T-cell (primary cell): ENCODE results near the gene AMPD3. TPM values are rescaled to one million over a fixed set of nuclear protein-coding genes. Genes with fewer than 3 reads are reported as not detected.

ENCODE experiments used
- ATAC-seq, 4 experiments: fragments of 200-7000 bp in 3 of 4; fragments of 150-1000 bp in 1 of 4; cut with Tn5 transposase; replicated peaks in 1 of 4; 1 replicate in 3 of 4; 2 replicates in 1 of 4; pipeline ENCODE4 v1.10.0; 2021; ENCODE audit warnings: moderate library complexity in 3 of 4, mild to moderate bottlenecking in 2 of 4, moderate number of reproducible peaks in 1 of 4
- CTCF ChIA-PET, 2 donors: fragments of 300-600 bp; sonication (Branson Sonifier 250); formaldehyde crosslinking; loops; one replicate each; lab custom pipeline; 2022; ENCODE audit warnings: antibody characterized with exemption in 2 of 2; lab: Charles Lee
- POLR2A ChIA-PET, 2 donors: fragments of 300-600 bp; sonication (Branson Sonifier 250); formaldehyde crosslinking; loops; one replicate each; lab custom pipeline; 2022; ENCODE audit warnings: antibody characterized with exemption in 2 of 2; lab: Charles Lee
- DNase-seq, 35 experiments: peaks; one replicate each; pipeline versions ENCODE4 v3.0.0 to v3.0.0-alpha.2; 2013 to 2023
- H3K27ac ChIP-seq: one replicate; pipeline ENCODE4 v1.5.1; 2013; ENCODE audit warnings: low read length
- H3K27me3 ChIP-seq, 2 experiments: replicated peaks in 1 of 2; 1 replicate in 1 of 2; 2 replicates in 1 of 2; pipeline versions ENCODE4 v1.6.1 to v1.7.0; 2013; ENCODE audit warnings: low read length in 1 of 2, mixed read lengths in 1 of 2; ENCODE audit not compliant: control insufficient read depth in 2 of 2, insufficient read depth in 2 of 2; ENCODE audit errors: extremely low read depth in 1 of 2
- H3K36me3 ChIP-seq, 2 donors: 1 replicate in 1 of 2; 2 replicates in 1 of 2; pipeline versions ENCODE4 v1.6.1 to v1.7.0; 2013; ENCODE audit warnings: low read length in 1 of 2; ENCODE audit not compliant: control insufficient read depth in 2 of 2, insufficient read depth in 1 of 2; ENCODE audit errors: extremely low read depth in 1 of 2
- H3K4me1 ChIP-seq, 2 experiments: 1 replicate in 1 of 2; 2 replicates in 1 of 2; pipeline versions ENCODE4 v1.6.1 to v1.7.0; 2013; ENCODE audit warnings: low read length in 2 of 2, mixed read lengths in 1 of 2; ENCODE audit not compliant: insufficient read depth in 2 of 2, control insufficient read depth in 1 of 2; ENCODE audit errors: extremely low read depth in 1 of 2
- H3K4me3 ChIP-seq, 2 donors: 1 replicate in 1 of 2; 2 replicates in 1 of 2; pipeline versions ENCODE4 v1.5.1 to v1.7.0; 2013; ENCODE audit warnings: mild to moderate bottlenecking in 2 of 2, low read length in 1 of 2, moderate library complexity in 1 of 2; ENCODE audit not compliant: control insufficient read depth in 1 of 2; ENCODE audit errors: extremely low read depth in 1 of 2
- H3K9me3 ChIP-seq: 2 replicates; pipeline ENCODE4 v1.7.0; 2013
- H3K27ac Mint-ChIP-seq, 2 donors: one replicate each; pipeline ENCODE4 v1.8.0; 2020 to 2021; ENCODE audit warnings: mild to moderate bottlenecking in 2 of 2, mixed read lengths in 2 of 2
- H3K27me3 Mint-ChIP-seq, 2 donors: one replicate each; pipeline ENCODE4 v1.8.0; 2021 to 2022; ENCODE audit warnings: mixed read lengths in 2 of 2
- H3K36me3 Mint-ChIP-seq: one replicate; pipeline ENCODE4 v1.8.0; 2021; ENCODE audit warnings: mixed read lengths
- H3K4me1 Mint-ChIP-seq, 3 donors: one replicate each; pipeline ENCODE4 v1.8.0; 2020 to 2022; ENCODE audit warnings: mixed read lengths in 3 of 3, mild to moderate bottlenecking in 1 of 3
- H3K4me3 Mint-ChIP-seq, 3 donors: one replicate each; pipeline ENCODE4 v1.8.0; 2020 to 2022; ENCODE audit warnings: mild to moderate bottlenecking in 3 of 3, mixed read lengths in 3 of 3, moderate library complexity in 3 of 3
- H3K9me3 Mint-ChIP-seq, 3 donors: one replicate each; pipeline ENCODE4 v1.8.0; 2020 to 2022; ENCODE audit warnings: mixed read lengths in 3 of 3
- WGBS: methylation state at CpG from one replicate; pipeline ENCODE4 v1.1.5; 2013; ENCODE audit warnings: missing lambda C conversion rate; ENCODE audit not compliant: insufficient coverage; 5-methylcytosine and 5-hydroxymethylcytosine counted together
- total RNA-seq, 35 experiments: library from RNA in 6 of 35; stranded (reverse) in 6 of 35; fragments of 120-200 nt in 1 of 35; gene quantifications; one replicate each; pipeline versions ENCODE4 v1.2.1 to v1.2.4 and lab custom pipeline; 2013 to 2026

AMPD3 gene
- total RNA-seq, 5 donors from 2014 or later (not counting 1 experiment from before 2014, with no cell fraction given): 21.1 to 40.0 (median 26.0) TPM

GRCh38 chr11:10439924-10440323 lies 15.1 kb upstream of the AMPD3 start:
- Histone ChIP-seq H3K4me1 (peaks cover 5 to 16% of the 10 kb centered on the region in 2 experiments), H3K9me3 (no peaks in the 10 kb centered on the region), H3K27ac (no peak overlapping the region), H3K27me3 (no peaks in the 10 kb centered on the region), H3K4me3 (no peak overlapping the region), H3K36me3 (no peaks in the 10 kb centered on the region)
- Mint-ChIP-seq H3K4me3 (no peak overlapping the region), H3K27me3 (no peaks in the 10 kb centered on the region), H3K36me3 (no peaks in the 10 kb centered on the region), H3K9me3 (no peaks in the 10 kb centered on the region), H3K4me1 (peaks cover 12 to 27% (median 17%) of the 10 kb centered on the region in 3 donors), H3K27ac (no peak overlapping the region)
- CTCF ChIA-PET: interaction anchor here in 1 of 2 donors (0.5 kb wide), 1 partner anchor 12 kb away, joined by 4 read pairs; no protein-coding TSS in a partner anchor
- DNase-seq (no peak), ATAC-seq (no peak)
- POLR2A ChIA-PET: no interaction called here
- WGBS: 100% methylated on average over 1 of the region's 6 CpGs

GRCh38 chr11:10440401-10440800 lies 14.7 kb upstream of the AMPD3 start:
- Mint-ChIP-seq H3K9me3 (no peaks in the 10 kb centered on the region), H3K36me3 (no peaks in the 10 kb centered on the region), H3K4me3 (no peak overlapping the region), H3K4me1 (peaks cover 16 to 32% (median 22%) of the 10 kb centered on the region in 3 donors), H3K27me3 (no peaks in the 10 kb centered on the region), H3K27ac (no peak overlapping the region)
- H3K4me3 ChIP-seq: no peak overlapping the region
- ATAC-seq: no peak
- CTCF ChIA-PET: interaction anchor here in 1 of 2 donors (0.5 kb wide), 1 partner anchor 12 kb away, joined by 4 read pairs; no protein-coding TSS in a partner anchor
- no peak overlapping the region for H3K27ac ChIP-seq
- DNase-seq: no peak
- no peaks in the 10 kb centered on the region for H3K36me3 ChIP-seq
- POLR2A ChIA-PET: no interaction called here
- H3K4me1 ChIP-seq: peaks cover 9 to 20% of the 10 kb centered on the region in 2 experiments
- H3K27me3 ChIP-seq: no peaks in the 10 kb centered on the region
- no peaks in the 10 kb centered on the region for H3K9me3 ChIP-seq

DNA sequence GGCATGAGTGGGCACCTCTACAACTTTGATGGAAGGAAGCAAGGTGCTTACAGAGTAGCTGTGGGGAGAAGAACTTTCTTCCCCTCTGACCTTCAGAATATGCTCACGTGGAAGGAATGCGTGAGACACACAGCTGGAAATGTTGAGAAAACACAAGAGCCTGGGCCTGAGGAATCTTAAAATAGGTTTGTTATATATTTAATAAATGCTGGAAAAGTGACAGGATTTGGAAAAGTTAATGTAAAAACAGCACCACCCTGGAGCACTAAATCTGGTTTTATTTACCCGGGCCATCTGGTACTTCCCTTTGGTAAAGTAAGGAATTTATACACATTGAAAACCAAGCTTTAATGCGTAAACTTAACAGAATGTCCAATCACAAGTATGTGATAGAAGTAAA lies 14.0 kb upstream of the AMPD3 start:
- no peaks in the 10 kb centered on the region for H3K27me3 Mint-ChIP-seq
- ATAC-seq (no peak), DNase-seq (no peak)
- Histone ChIP-seq H3K9me3 (no peaks in the 10 kb centered on the region), H3K27ac (no peak overlapping the region), H3K4me1 (peaks cover 12 to 24% of the 10 kb centered on the region in 2 experiments), H3K4me3 (no peak overlapping the region), H3K27me3 (no peaks in the 10 kb centered on the region), H3K36me3 (no peaks in the 10 kb centered on the region)
- CTCF ChIA-PET: interaction anchor here in 1 of 2 donors (1.2 kb wide), 1 partner anchor 11 kb away, joined by 4 read pairs; no protein-coding TSS in a partner anchor
- H3K9me3 Mint-ChIP-seq: no peaks in the 10 kb centered on the region
- POLR2A ChIA-PET: no interaction called here
- H3K36me3 Mint-ChIP-seq: no peaks in the 10 kb centered on the region
- peaks cover 21 to 33% (median 23%) of the 10 kb centered on the region in 3 donors for H3K4me1 Mint-ChIP-seq
- no CpG with 5 or more reads among the region's 4 CpGs for WGBS
- peak overlapping the region in 1 of 2 donors; percentile 35 for H3K27ac Mint-ChIP-seq
- no peak overlapping the region for H3K4me3 Mint-ChIP-seq

DNA sequence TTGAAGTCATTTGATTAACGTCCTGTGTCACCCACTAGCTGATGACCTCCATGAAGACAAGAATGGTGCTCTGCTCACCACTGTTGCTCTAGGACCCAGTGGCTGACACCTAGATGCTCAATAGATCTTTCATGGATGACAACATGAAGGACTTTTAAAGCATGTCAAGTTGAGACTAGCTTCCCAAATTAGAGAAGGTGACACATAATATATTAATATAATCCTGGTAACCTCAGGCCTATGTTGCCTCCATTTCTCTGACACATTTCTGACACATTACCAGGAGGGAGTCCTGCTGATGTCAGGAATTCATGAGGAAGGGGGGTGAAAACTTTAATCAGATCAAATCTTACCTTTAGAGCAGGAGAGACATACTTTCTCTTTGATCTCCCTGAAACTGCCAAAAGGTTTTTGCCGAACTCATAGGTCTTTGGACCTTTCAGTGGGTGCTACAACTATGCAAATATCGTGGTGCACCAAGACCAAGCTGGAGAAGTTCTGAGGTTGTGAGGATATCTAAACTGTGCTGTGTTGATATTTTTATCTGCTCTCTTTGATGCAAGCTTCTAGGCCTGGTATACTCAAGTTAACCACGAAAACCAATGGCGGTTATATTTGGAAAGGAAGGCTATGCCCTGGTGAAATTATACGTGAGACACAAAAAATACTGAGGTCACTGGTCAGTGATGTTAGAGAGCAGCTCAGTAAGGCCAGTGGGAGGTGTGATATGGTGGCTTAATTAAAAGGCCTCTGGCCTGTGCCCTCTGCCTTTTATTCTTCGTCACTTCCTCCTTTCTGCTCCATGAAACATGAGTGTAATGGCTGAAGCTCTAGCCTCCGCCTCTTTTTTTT lies 13.2 kb upstream of the AMPD3 start:
- ATAC-seq (peak in 3 of 4 experiments; percentile 58 to 78 (median 65)), DNase-seq (peak in 1 of 35 experiments; percentile 38)
- CTCF ChIA-PET: interaction anchor here in 1 of 2 donors (0.5 to 1.2 kb wide), 4 partner anchors 10 to 385 kb away, joined by 3 to 11 read pairs (median 4); partner anchors contain the start of gene AMPD3
- no peaks in the 10 kb centered on the region for H3K27me3 ChIP-seq
- H3K4me3 Mint-ChIP-seq: peak overlapping the region in 1 of 3 donors; percentile 15
- no peaks in the 10 kb centered on the region for H3K9me3 Mint-ChIP-seq
- 0% methylated on average over 2 of the region's 8 CpGs for WGBS
- POLR2A ChIA-PET: no interaction called here
- H3K9me3 ChIP-seq: no peaks in the 10 kb centered on the region
- H3K36me3 Mint-ChIP-seq: no peaks in the 10 kb centered on the region
- H3K36me3 ChIP-seq: no peaks in the 10 kb centered on the region
- H3K27me3 Mint-ChIP-seq: no peaks in the 10 kb centered on the region
- H3K4me3 ChIP-seq: no peak overlapping the region
- H3K27ac Mint-ChIP-seq: peak overlapping the region; percentile 66 to 71
- H3K4me1 Mint-ChIP-seq: peaks cover 21 to 33% (median 23%) of the 10 kb centered on the region in 3 donors
- peak overlapping the region; percentile 1 for H3K27ac ChIP-seq
- H3K4me1 ChIP-seq: peaks cover 13 to 24% of the 10 kb centered on the region in 2 experiments

DNA sequence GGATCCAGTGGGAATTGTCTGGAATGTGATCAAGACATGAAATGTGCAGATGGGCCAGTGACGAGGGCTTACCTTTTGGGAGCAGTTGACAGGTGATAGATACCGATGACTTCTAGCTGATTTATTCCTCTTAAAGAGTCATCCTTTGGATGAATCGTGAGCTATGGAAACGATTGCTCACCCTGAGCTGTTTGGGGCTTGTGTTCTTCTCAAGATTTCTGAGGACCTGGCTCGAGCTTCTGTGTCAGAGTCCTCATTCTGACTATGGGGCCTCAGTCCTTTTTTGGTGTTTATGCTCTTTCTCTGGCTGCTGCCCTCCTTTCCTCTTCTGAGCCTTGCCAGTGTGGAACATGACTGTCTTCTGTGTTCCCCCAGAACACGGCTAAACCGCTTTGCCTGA lies 11.9 kb upstream of the AMPD3 start:
- Histone ChIP-seq H3K36me3 (no peaks in the 10 kb centered on the region), H3K4me1 (peaks cover 13 to 24% of the 10 kb centered on the region in 2 experiments), H3K9me3 (no peaks in the 10 kb centered on the region), H3K4me3 (no peak overlapping the region), H3K27ac (no peak overlapping the region), H3K27me3 (no peaks in the 10 kb centered on the region)
- Mint-ChIP-seq H3K4me3 (no peak overlapping the region), H3K27me3 (no peaks in the 10 kb centered on the region), H3K9me3 (no peaks in the 10 kb centered on the region), H3K36me3 (no peaks in the 10 kb centered on the region), H3K27ac (no peak overlapping the region), H3K4me1 (peaks cover 21 to 42% (median 23%) of the 10 kb centered on the region in 3 donors)
- no peak for DNase-seq
- ChIA-PET POLR2A (no interaction called here), CTCF (interaction anchor here in 1 of 2 donors (0.6 to 1.1 kb wide), 2 partner anchors 11 to 347 kb away, joined by 3 to 5 read pairs; no protein-coding TSS in a partner anchor)
- whole genome bisulfite sequencing: 88% methylated on average over 5 of the region's 7 CpGs
- no peak for ATAC-seq

DNA sequence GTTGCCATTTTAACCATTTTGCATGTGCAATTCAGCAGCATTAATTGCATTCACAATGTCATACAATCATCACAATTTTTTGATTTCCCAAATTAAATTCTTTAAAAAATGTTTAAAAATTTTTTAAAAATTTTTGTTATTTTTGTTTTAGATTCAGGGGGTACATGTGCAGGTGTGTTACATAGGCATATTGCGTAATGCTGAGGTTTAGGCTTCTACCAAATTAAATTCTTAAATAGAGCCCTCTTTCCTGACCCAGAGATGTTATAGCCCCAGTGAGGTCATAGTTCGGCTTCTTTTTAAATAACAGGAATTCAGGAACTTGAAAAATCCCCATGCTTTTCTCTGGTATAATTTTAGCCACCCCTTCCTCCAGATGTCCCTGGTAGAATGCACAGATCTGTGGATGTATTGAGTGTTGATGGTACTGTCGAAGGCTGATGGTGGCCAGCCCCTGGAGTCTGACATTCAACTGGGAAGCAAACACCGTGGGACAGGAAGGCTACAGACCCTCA lies 11.3 kb upstream of the AMPD3 start:
- Mint-ChIP-seq H3K27me3 (no peaks in the 10 kb centered on the region), H3K4me1 (peaks cover 21 to 42% (median 23%) of the 10 kb centered on the region in 3 donors), H3K36me3 (no peaks in the 10 kb centered on the region), H3K9me3 (no peaks in the 10 kb centered on the region), H3K4me3 (no peak overlapping the region), H3K27ac (no peak overlapping the region)
- WGBS: no CpG with 5 or more reads among the region's 4 CpGs
- DNase-seq (no peak), ATAC-seq (no peak)
- Histone ChIP-seq H3K27me3 (no peaks in the 10 kb centered on the region), H3K27ac (no peak overlapping the region), H3K36me3 (no peaks in the 10 kb centered on the region), H3K9me3 (no peaks in the 10 kb centered on the region), H3K4me3 (no peak overlapping the region), H3K4me1 (peaks cover 13 to 24% of the 10 kb centered on the region in 2 experiments)
- ChIA-PET CTCF (interaction anchor here in 1 of 2 donors (0.6 to 1.1 kb wide), 2 partner anchors 11 to 346 kb away, joined by 3 to 5 read pairs; no protein-coding TSS in a partner anchor), POLR2A (no interaction called here)
